T-helper 22 cell (primary cell): Measurements from ENCODE around the gene LDB2.

Experiments used
- DNase-seq: peaks from one replicate; pipeline ENCODE4 v3.0.0-alpha.2; 2020; ENCODE audit warnings: low read depth

LDB2 gene

DNA sequence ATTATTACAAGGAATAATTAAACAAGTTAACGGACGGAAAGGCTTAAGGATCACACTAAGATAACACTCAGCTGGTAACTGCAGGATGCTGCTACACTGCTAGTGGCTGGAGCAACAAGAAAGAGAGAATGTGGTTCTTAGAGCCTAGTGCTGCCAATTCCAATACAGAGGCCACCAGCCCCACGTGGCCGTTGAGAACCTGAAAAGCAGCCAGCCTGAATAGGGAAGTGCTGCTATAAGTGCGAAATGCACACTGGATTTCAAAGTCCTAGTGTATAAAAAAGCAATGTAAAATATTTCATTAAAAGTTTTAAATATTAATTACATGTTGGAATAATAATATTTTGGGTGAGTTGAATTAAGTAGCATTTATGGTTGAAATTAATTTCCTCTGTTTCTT lies 414.9 kb downstream of the LDB2 start:
- no peak for DNase-seq

DNA sequence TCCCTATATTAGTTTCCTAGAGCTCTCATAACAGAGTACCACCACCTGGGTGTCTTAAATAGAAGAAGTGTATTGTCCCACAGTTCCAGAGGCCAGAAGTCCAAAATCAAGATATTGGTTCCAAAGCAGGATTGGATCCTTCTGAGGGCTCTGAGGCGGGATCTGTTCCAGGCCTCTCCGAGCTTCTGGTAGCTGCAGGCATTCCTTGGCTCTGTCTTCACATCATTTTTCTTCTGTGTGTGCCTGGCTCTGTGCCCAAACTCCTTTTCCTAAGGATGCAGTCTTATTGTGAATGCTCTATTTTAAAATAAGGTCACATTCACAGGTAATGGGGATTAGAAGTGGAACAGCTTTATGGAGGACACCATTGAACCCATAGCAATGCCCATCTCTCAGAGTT lies 418.4 kb downstream of the LDB2 start:
- no peak for DNase-seq

DNA sequence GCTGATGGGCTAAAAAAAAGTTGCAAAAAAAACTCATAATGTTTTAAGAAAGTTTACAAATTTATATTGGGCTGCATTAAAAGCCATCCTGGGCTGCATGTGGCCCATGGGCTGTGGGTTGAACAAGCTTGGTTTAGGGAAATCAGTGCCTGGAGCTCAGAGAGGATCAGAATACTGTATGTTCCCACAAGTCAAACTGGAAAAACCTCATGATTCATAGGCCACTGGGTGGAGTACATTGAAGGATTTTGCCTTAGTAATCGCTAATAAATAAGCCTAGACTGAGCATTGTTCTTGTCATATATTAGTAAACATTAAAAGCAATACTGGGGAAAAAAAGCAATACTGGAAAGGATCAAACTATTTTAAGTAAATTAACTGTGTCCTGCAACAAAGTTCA lies 425.9 kb downstream of the LDB2 start:
- DNase-seq = no peak

DNA sequence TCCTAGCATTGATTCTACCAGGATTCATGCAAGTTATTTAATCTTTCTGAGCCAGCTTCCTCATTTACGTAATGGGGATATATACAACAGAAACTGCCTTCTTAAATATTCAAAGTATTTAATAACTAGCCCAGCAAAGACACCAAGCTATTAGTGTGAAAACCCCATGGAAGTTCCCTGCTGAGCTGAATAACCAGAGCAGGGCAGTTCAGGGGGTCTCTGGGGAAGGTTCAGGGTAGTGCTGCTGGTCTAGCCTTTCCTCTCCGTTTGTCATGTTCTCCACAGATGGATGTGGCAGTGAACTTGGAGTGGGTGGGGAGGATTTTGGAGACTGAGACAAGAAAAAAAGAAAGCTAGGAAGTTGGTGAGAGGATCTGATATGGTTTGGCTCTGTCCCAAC lies 431.4 kb downstream of the LDB2 start:
- DNase-seq = no peak

DNA sequence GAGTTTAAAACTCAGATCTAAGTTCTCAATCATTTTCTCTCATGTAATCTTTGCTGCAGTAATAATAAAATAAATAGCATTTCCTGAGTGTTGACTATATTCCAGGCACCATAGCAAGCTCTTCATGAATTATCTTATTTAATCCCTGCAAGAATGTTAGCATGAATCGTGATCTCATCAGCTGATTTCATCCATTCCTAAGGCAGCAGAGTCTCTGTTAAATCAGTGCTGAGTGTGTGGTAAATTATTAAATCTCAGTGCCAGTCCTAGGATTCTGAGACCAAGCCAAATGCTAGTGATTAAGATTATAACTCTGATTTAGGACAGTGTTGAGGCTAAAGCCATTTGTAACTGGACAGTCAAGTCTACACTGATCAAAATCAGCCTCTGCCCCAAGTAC lies 431.9 kb downstream of the LDB2 start:
- DNase-seq = no peak

DNA sequence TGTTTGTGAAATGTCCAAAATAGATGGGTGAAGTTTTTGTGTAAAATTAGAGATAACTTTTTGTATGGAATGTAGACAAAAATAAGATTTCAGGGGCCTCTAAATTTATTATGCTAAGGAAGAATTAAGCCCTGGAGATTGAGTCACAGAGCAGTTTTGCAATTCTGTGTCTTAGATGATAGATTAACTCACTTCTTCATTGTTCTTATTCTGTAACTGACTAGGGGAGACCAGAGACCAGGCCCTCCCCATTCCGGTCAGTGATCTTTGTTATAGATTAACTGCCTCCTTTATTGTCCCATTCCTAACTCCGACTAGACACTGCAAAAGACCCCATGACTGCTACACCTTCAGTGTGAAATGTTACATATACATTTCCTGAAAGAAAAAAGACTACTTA lies 433.8 kb downstream of the LDB2 start:
- DNase-seq = no peak

DNA sequence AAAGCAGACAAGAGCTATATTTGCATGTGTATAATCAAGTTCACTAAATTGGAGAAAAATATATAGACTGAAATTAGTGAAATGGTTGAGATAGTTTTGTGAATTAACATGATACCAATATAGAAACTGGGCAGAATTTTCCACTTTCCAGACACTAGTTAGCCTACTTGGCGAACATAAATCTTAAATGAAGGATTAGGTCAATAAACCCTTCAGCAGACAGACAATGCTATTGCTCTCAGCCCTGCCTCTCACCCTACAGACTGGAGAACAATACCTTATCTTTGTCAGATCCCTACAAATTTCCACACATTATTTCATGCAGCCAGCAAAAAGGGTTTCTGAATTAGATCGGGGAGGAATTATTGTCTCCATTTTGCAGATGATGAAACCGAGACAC lies 435.8 kb downstream of the LDB2 start:
- DNase-seq = no peak

DNA sequence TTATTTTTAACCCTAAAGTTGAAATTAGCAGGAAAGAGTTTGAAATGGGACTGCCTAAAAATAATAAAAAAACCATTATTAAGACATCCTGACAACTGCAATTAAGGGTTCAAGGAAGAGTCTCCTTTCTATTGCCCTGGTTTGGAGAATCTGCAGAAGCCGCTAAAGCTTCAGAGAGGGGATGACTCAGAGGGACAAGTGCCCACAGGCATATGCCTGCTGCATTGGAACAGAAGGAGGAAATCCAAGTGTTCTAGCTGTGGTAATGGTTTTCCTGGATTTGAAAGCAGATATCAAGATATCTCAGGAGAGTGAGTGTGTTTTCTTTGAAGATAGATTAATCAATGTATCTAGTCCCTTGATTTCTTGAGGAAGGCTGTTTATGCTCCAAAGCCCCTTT lies 437.1 kb downstream of the LDB2 start:
- no peak for DNase-seq

DNA sequence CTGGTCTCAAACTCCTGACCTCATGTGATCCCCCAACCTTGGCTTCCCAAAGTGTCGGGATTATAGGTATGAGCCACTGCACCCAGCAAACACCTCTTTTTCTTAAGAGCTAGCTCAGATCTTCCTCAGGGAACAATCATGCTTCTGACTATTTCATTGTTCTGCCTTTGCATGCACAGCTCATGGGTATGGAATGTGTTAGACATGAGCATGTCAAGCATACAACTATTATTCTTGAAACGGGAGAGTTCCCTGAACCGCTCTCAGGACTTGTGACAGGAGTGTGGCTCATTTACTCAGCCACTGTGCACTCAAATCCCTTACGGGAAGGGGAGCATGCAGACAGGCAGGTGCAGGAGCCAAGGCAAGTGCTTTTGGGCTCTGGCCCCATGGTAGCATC lies 440.5 kb downstream of the LDB2 start:
- DNase-seq = no peak
